Ishikawa (cell line): ENCODE data around the gene STX19.

ENCODE experiments used
- CEBPB ChIP-seq: IDR thresholded peaks from 2 replicates; pipeline ENCODE4 v1.6.1; 2012
- CREB1 ChIP-seq: IDR thresholded peaks from 2 replicates; pipeline ENCODE4 v1.6.1; 2012; ENCODE audit warnings: low read depth
- EGR1 ChIP-seq: IDR thresholded peaks from 2 replicates; pipeline ENCODE4 v1.6.1; 2012
- EP300 ChIP-seq: IDR thresholded peaks from 2 replicates; pipeline ENCODE4 v1.6.1; 2012; ENCODE audit warnings: borderline replicate concordance
- FOXM1 ChIP-seq: IDR thresholded peaks from 2 replicates; pipeline ENCODE4 v1.6.1; 2012; ENCODE audit warnings: low read depth, borderline replicate concordance
- MAX ChIP-seq: IDR thresholded peaks from 2 replicates; pipeline ENCODE4 v1.6.1; 2012
- NFIC ChIP-seq: IDR thresholded peaks from 2 replicates; pipeline ENCODE4 v1.6.1; 2012
- RAD21 ChIP-seq: IDR thresholded peaks from 2 replicates; pipeline ENCODE4 v1.6.1; 2012; ENCODE audit warnings: low read depth
- REST ChIP-seq: IDR thresholded peaks from 2 replicates; pipeline ENCODE4 v1.6.1; 2012; ENCODE audit warnings: low read depth, mild to moderate bottlenecking
- TAF1 ChIP-seq: IDR thresholded peaks from 2 replicates; pipeline ENCODE4 v1.6.1; 2012; ENCODE audit warnings: low read depth, mild to moderate bottlenecking
- TCF12 ChIP-seq: IDR thresholded peaks from 2 replicates; pipeline ENCODE4 v1.6.1; 2012; ENCODE audit warnings: low read depth
- TEAD4 ChIP-seq: IDR thresholded peaks from 2 replicates; pipeline ENCODE4 v1.6.1; 2012
- USF1 ChIP-seq: IDR thresholded peaks from 2 replicates; pipeline ENCODE4 v1.6.1; 2012
- YY1 ChIP-seq: IDR thresholded peaks from 2 replicates; pipeline ENCODE4 v1.6.1; 2012; ENCODE audit warnings: low read depth
- ZBTB7A ChIP-seq: IDR thresholded peaks from 2 replicates; pipeline ENCODE4 v1.6.1; 2012; ENCODE audit warnings: low read depth

The STX19 gene

GRCh38 chr3:94028093-94028837 is at the start of gene STX19:
Gene STX19 (minus strand): TSS chr3:94028597. CDS start chr3:94015269, 13,328 bp downstream.
- TF ChIP-seq CREB1 (peak; percentile 57; the same call in 1 of the 2 replicates), EGR1 (no peak), CEBPB (no peak), MAX (peak; percentile 41; the same call in 1 of the 2 replicates), USF1 (no peak), ZBTB7A (no peak), NFIC (peak; percentile 72), TCF12 (0 out of 2 replicates have a peak, but pooled peaks have one; percentile 42), RAD21 (no peak), EP300 (no peak), REST (no peak), TEAD4 (peak; percentile 83), FOXM1 (peak; percentile 77), YY1 (no peak), TAF1 (no peak)

- no peak for TF ChIP-seq CEBPB
- no peak for TF ChIP-seq EP300
- TF ChIP-seq EGR1: no peak
- no peak for TF ChIP-seq FOXM1
- TF ChIP-seq CREB1: no peak
- no peak for TF ChIP-seq REST
- no peak for TF ChIP-seq RAD21
- no peak for TF ChIP-seq TEAD4
- no peak for TF ChIP-seq USF1
- TF ChIP-seq MAX: no peak
- TF ChIP-seq NFIC: no peak
- no peak for TF ChIP-seq TCF12
- no peak for TF ChIP-seq YY1
- no peak for TF ChIP-seq TAF1
Measured at GRCh38 chr3:94076055-94076454, 47.7 kb upstream of the STX19 start.

GRCh38 chr3:94071713-94072284 is 43.4 kb upstream of the STX19 start:
- no peak for TF ChIP-seq FOXM1
- TF ChIP-seq YY1: no peak
- TF ChIP-seq TEAD4: no peak
- TF ChIP-seq EGR1: no peak
- no peak for TF ChIP-seq CEBPB
- no peak for TF ChIP-seq TAF1
- no peak for TF ChIP-seq TCF12
- TF ChIP-seq ZBTB7A: no peak
- no peak for TF ChIP-seq NFIC
- TF ChIP-seq RAD21: no peak
- TF ChIP-seq MAX: no peak
- no peak for TF ChIP-seq REST
- no peak for TF ChIP-seq USF1
- no peak for TF ChIP-seq CREB1
- TF ChIP-seq EP300: no peak
